Gastroesophageal sphincter (tissue), 3 donors: ENCODE measurements around the gene LASP1NB.

Source experiments
- CTCF ChIP-seq, 4 experiments: fragments of 200-600 bp in 2 of 4; fragments of 450-650 bp in 2 of 4; sonication (generic) in 1 of 4; IDR thresholded peaks; one replicate each; pipeline ENCODE4 v1.5.1; 2017 to 2019; ENCODE audit warnings: antibody characterized with exemption in 4 of 4, mild to moderate bottlenecking in 2 of 4, moderate library complexity in 2 of 4
- POLR2A ChIP-seq, 2 donors: fragments of 450-650 bp; IDR thresholded peaks; one replicate each; pipeline ENCODE4 v1.6.1; 2017; ENCODE audit warnings: antibody characterized with exemption in 2 of 2, mild to moderate bottlenecking in 2 of 2, moderate library complexity in 1 of 2
- POLR2AphosphoS5 ChIP-seq: sonication (generic); formaldehyde crosslinking; IDR thresholded peaks from one replicate; pipeline ENCODE4 v1.6.1; 2017; ENCODE audit warnings: antibody characterized with exemption

GRCh38 chr17:38921756-38922411, 3.5 kb upstream of the LASP1NB start:
- no peak for TF ChIP-seq POLR2A (IDR thresholded peaks at IDR 0.05)
- no peak for TF ChIP-seq POLR2AphosphoS5
- TF ChIP-seq CTCF (IDR thresholded peaks at IDR 0.05): no peak
